ENCODE data around the gene NOL4L.

The NOL4L gene

GRCh38 chr20:32436142-32436861 lies 148.8 kb downstream of the NOL4L start:
- no peak overlapping the region for H2AK5ac ChIP-seq (ENCODE audit: low read length)
- H3K4me3 ChIP-seq (ENCODE audit: low read depth, low read length) = no peak overlapping the region
- H3K9ac ChIP-seq (ENCODE audit: low read length) = no peak overlapping the region
- no peak overlapping the region for H3K23ac ChIP-seq (ENCODE audit: low read length)
- H3K36me3 ChIP-seq (ENCODE audit: control insufficient read depth in 1 of 2, insufficient read depth in 2 of 2, low read length in 2 of 2) = peaks cover 63 to 77% of the 10 kb centered on the region in 2 experiments
- no peaks in the 10 kb centered on the region for H3K79me1 ChIP-seq (ENCODE audit: low read length)
- no peak overlapping the region for H3K4ac ChIP-seq (ENCODE audit: low read depth, low read length)
- WGBS (ENCODE audit: extremely low coverage, insufficient coverage, insufficient read length) = no CpG with 5 or more reads among the region's 11 CpGs
- DNase-seq = no peak
- no peak overlapping the region for H2AFZ ChIP-seq (ENCODE audit: insufficient read depth, low read length, poor library complexity)
- no peak overlapping the region for H3K27ac ChIP-seq (ENCODE audit: low read depth, low read length)
- peaks cover 4 to 6% of the 10 kb centered on the region in 2 experiments for H3K4me1 ChIP-seq (ENCODE audit: control insufficient read depth in 1 of 2, insufficient read depth in 2 of 2, low read length in 2 of 2)
- H3K18ac ChIP-seq (ENCODE audit: low read length) = no peak overlapping the region
- no peak overlapping the region for H4K12ac ChIP-seq (ENCODE audit: low read depth, low read length)
- no peak overlapping the region for H4K8ac ChIP-seq (ENCODE audit: low read depth, low read length)
- no peak overlapping the region for H2BK5ac ChIP-seq (ENCODE audit: low read depth, low read length, poor library complexity)
- H3K79me2 ChIP-seq (ENCODE audit: control insufficient read depth, insufficient read depth, low read length, poor library complexity) = no peaks in the 10 kb centered on the region
- no peak overlapping the region for H3K4me2 ChIP-seq (ENCODE audit: low read length)
- H2BK12ac ChIP-seq (ENCODE audit: low read length) = no peak overlapping the region
- no peak overlapping the region for H2BK120ac ChIP-seq (ENCODE audit: insufficient read depth, low read length, poor library complexity)
- H3K27me3 ChIP-seq (ENCODE audit: insufficient read depth, low read length) = no peaks in the 10 kb centered on the region
- no peak overlapping the region for H4K91ac ChIP-seq (ENCODE audit: low read depth, low read length)
- H3K9me3 ChIP-seq (ENCODE audit: insufficient read depth, low read depth, low read length) = peaks cover 2% of the 10 kb centered on the region
- H3K14ac ChIP-seq (ENCODE audit: low read length) = no peak overlapping the region

- Histone ChIP-seq H3K9ac (ENCODE audit: low read length) (no peak overlapping the region), H3K4me1 (ENCODE audit: control insufficient read depth in 1 of 2, insufficient read depth in 2 of 2, low read length in 2 of 2) (peaks cover 0 to under 1% of the 10 kb centered on the region in 2 experiments), H3K23ac (ENCODE audit: low read length) (no peak overlapping the region), H2AK5ac (ENCODE audit: low read length) (no peak overlapping the region), H3K27me3 (ENCODE audit: insufficient read depth, low read length) (no peaks in the 10 kb centered on the region), H2BK12ac (ENCODE audit: low read length) (no peak overlapping the region), H3K79me1 (ENCODE audit: low read length) (no peaks in the 10 kb centered on the region), H4K12ac (ENCODE audit: low read depth, low read length) (no peak overlapping the region), H4K8ac (ENCODE audit: low read depth, low read length) (no peak overlapping the region), H3K4me3 (ENCODE audit: low read depth, low read length) (no peak overlapping the region), H4K91ac (ENCODE audit: low read depth, low read length) (no peak overlapping the region), H3K14ac (ENCODE audit: low read length) (no peak overlapping the region), H3K79me2 (ENCODE audit: control insufficient read depth, insufficient read depth, low read length, poor library complexity) (no peaks in the 10 kb centered on the region), H3K18ac (ENCODE audit: low read length) (no peak overlapping the region), H2AFZ (ENCODE audit: insufficient read depth, low read length, poor library complexity) (no peak overlapping the region), H3K36me3 (ENCODE audit: control insufficient read depth in 1 of 2, insufficient read depth in 2 of 2, low read length in 2 of 2) (peaks cover 65 to 81% of the 10 kb centered on the region in 2 experiments), H2BK120ac (ENCODE audit: insufficient read depth, low read length, poor library complexity) (no peak overlapping the region), H3K27ac (ENCODE audit: low read depth, low read length) (no peak overlapping the region), H3K4ac (ENCODE audit: low read depth, low read length) (no peak overlapping the region), H2BK5ac (ENCODE audit: low read depth, low read length, poor library complexity) (no peak overlapping the region), H3K9me3 (ENCODE audit: insufficient read depth, low read depth, low read length) (peaks cover 2% of the 10 kb centered on the region), H3K4me2 (ENCODE audit: low read length) (no peak overlapping the region)
- no CpG with 5 or more reads among the region's 12 CpGs for WGBS (ENCODE audit: extremely low coverage, insufficient coverage, insufficient read length)
- DNase-seq = no peak
Observed at GRCh38 chr20:32435449-32436107, 149.6 kb downstream of the NOL4L start.

- H4K91ac ChIP-seq (ENCODE audit: low read depth, low read length) = no peak overlapping the region
- H3K4me2 ChIP-seq (ENCODE audit: low read length) = no peak overlapping the region
- H3K27me3 ChIP-seq (ENCODE audit: insufficient read depth, low read length) = no peaks in the 10 kb centered on the region
- no CpG with 5 or more reads among the region's 19 CpGs for WGBS (ENCODE audit: extremely low coverage, insufficient coverage, insufficient read length)
- no peak overlapping the region for H2BK5ac ChIP-seq (ENCODE audit: low read depth, low read length, poor library complexity)
- H3K18ac ChIP-seq (ENCODE audit: low read length) = no peak overlapping the region
- H4K8ac ChIP-seq (ENCODE audit: low read depth, low read length) = no peak overlapping the region
- no peak overlapping the region for H2BK12ac ChIP-seq (ENCODE audit: low read length)
- H3K27ac ChIP-seq (ENCODE audit: low read depth, low read length) = no peak overlapping the region
- H3K4ac ChIP-seq (ENCODE audit: low read depth, low read length) = no peak overlapping the region
- H3K36me3 ChIP-seq (ENCODE audit: control insufficient read depth in 1 of 2, insufficient read depth in 2 of 2, low read length in 2 of 2) = peaks cover 66 to 86% of the 10 kb centered on the region in 2 experiments
- no peak overlapping the region for H3K9ac ChIP-seq (ENCODE audit: low read length)
- H4K12ac ChIP-seq (ENCODE audit: low read depth, low read length) = no peak overlapping the region
- no peak overlapping the region for H2AFZ ChIP-seq (ENCODE audit: insufficient read depth, low read length, poor library complexity)
- H3K79me2 ChIP-seq (ENCODE audit: control insufficient read depth, insufficient read depth, low read length, poor library complexity) = no peaks in the 10 kb centered on the region
- no peaks in the 10 kb centered on the region for H3K4me1 ChIP-seq (ENCODE audit: control insufficient read depth in 1 of 2, insufficient read depth in 2 of 2, low read length in 2 of 2)
- H3K79me1 ChIP-seq (ENCODE audit: low read length) = no peaks in the 10 kb centered on the region
- no peak overlapping the region for H3K4me3 ChIP-seq (ENCODE audit: low read depth, low read length)
- H2BK120ac ChIP-seq (ENCODE audit: insufficient read depth, low read length, poor library complexity) = no peak overlapping the region
- DNase-seq = no peak
- peaks cover 2% of the 10 kb centered on the region for H3K9me3 ChIP-seq (ENCODE audit: insufficient read depth, low read depth, low read length)
- no peak overlapping the region for H2AK5ac ChIP-seq (ENCODE audit: low read length)
- H3K23ac ChIP-seq (ENCODE audit: low read length) = no peak overlapping the region
- H3K14ac ChIP-seq (ENCODE audit: low read length) = no peak overlapping the region
Observed at GRCh38 chr20:32434434-32434833, 150.7 kb downstream of the NOL4L start.

GRCh38 chr20:32433311-32434021 lies 151.7 kb downstream of the NOL4L start:
- H3K14ac ChIP-seq (ENCODE audit: low read length) = no peak overlapping the region
- no peak for DNase-seq
- H3K4ac ChIP-seq (ENCODE audit: low read depth, low read length) = no peak overlapping the region
- H3K36me3 ChIP-seq (ENCODE audit: control insufficient read depth in 1 of 2, insufficient read depth in 2 of 2, low read length in 2 of 2) = peaks cover 66 to 87% of the 10 kb centered on the region in 2 experiments
- H3K27ac ChIP-seq (ENCODE audit: low read depth, low read length) = no peak overlapping the region
- H4K91ac ChIP-seq (ENCODE audit: low read depth, low read length) = no peak overlapping the region
- no peak overlapping the region for H3K9ac ChIP-seq (ENCODE audit: low read length)
- H3K79me1 ChIP-seq (ENCODE audit: low read length) = no peaks in the 10 kb centered on the region
- no peak overlapping the region for H3K18ac ChIP-seq (ENCODE audit: low read length)
- WGBS (ENCODE audit: extremely low coverage, insufficient coverage, insufficient read length) = no CpG with 5 or more reads among the region's 20 CpGs
- no peak overlapping the region for H2AFZ ChIP-seq (ENCODE audit: insufficient read depth, low read length, poor library complexity)
- H3K79me2 ChIP-seq (ENCODE audit: control insufficient read depth, insufficient read depth, low read length, poor library complexity) = no peaks in the 10 kb centered on the region
- no peak overlapping the region for H3K4me3 ChIP-seq (ENCODE audit: low read depth, low read length)
- H3K4me1 ChIP-seq (ENCODE audit: control insufficient read depth in 1 of 2, insufficient read depth in 2 of 2, low read length in 2 of 2) = no peaks in the 10 kb centered on the region
- no peak overlapping the region for H4K8ac ChIP-seq (ENCODE audit: low read depth, low read length)
- H4K12ac ChIP-seq (ENCODE audit: low read depth, low read length) = no peak overlapping the region
- H2BK5ac ChIP-seq (ENCODE audit: low read depth, low read length, poor library complexity) = no peak overlapping the region
- H3K23ac ChIP-seq (ENCODE audit: low read length) = no peak overlapping the region
- H2AK5ac ChIP-seq (ENCODE audit: low read length) = no peak overlapping the region
- no peaks in the 10 kb centered on the region for H3K27me3 ChIP-seq (ENCODE audit: insufficient read depth, low read length)
- no peak overlapping the region for H3K4me2 ChIP-seq (ENCODE audit: low read length)
- H3K9me3 ChIP-seq (ENCODE audit: insufficient read depth, low read depth, low read length) = peaks cover 2% of the 10 kb centered on the region
- H2BK12ac ChIP-seq (ENCODE audit: low read length) = no peak overlapping the region
- no peak overlapping the region for H2BK120ac ChIP-seq (ENCODE audit: insufficient read depth, low read length, poor library complexity)
